Hematopoietic multipotent progenitor cell treated with erythropoietin and hydrocortisone succinate and interleukin-3 and kit ligand, for 6 days (in vitro differentiated cells): ENCODE measurements around the gene COX7A2L.
"Not testable (repeated sequence)": the region's sequence is repeated elsewhere in the genome, so short reads cannot be mapped to it uniquely, and the experiment has no call there.

ENCODE experiments used
- DNase-seq: peaks from one replicate; pipeline ENCODE4 v3.0.0-alpha.2; 2015

The COX7A2L gene

DNA sequence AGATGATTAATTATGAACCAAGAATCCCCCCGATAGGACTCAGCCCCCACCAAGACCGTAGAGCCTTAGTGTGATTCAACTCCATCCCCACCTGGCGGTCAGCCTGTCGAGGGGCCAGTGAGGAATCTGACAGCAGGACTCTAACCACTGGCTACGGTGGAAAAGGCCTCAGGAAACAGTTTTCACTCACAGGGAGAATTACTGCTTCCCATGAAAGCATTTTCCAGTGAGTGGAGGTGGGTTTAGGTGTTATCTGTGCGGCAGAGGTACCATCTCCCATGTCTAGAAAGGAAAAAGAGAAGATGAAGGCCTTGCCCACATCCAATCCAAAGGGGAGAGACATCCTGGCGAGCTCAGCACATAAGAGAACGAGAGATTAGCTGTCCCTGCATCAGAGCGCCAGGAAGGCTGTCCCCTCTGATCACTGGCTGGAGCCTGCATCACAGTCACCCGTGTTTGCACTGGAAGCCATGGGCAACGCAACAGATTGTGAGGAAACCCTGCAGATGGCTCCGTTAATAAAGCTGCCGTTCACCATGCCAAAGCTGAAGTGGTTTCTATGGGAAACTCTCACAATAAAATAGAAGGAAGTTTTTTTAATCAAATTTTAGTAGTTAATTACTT lies 22.3 kb downstream of the COX7A2L start:
- DNase-seq, result no peak

- no peak for DNase-seq
Observed at GRCh38 chr2:42337846-42338566, 23.0 kb downstream of the COX7A2L start.

- DNase-seq, result peak; percentile 30
Observed at GRCh38 chr2:42337356-42337820, 23.6 kb downstream of the COX7A2L start.

DNA sequence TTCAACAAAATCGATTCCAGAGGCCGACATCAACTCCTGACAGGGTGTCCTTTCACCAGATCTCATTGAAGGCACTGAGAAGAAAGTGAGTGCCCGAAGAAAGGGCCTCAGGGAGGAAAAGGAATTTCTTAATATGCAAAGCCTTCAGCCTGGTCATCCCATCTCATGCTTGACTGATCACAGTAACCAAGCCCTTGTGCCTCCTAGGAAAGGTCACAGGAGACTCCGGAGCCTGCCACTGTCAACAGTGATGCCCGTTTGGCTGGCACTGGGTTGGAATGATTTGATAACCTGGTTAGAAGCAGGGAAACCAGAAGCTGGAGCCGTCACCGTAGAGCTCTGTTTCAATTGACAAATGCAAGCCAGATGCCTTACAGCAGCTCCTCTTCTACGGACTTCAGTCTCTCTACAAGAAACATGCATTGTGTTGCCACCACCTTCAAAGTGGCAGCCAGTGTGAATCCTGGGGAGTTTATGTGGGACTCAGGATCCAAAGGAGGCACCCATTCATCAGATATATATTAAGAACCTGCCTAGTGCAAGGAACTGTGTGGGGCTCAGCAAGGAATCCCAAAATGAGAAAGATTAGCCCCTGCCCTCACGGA lies 24.6 kb downstream of the COX7A2L start:
- DNase-seq, result no peak

GRCh38 chr2:42335514-42336104 lies 25.4 kb downstream of the COX7A2L start:
- DNase-seq, result no peak

GRCh38 chr2:42334865-42335264 lies 26.2 kb downstream of the COX7A2L start:
- not testable (repeated sequence) for DNase-seq

- DNase-seq, result no peak
Observed at GRCh38 chr2:42334220-42334619, 26.8 kb downstream of the COX7A2L start.

GRCh38 chr2:42333579-42333978 lies 27.4 kb downstream of the COX7A2L start:
- DNase-seq, result no peak

GRCh38 chr2:42332575-42332974 lies 28.4 kb downstream of the COX7A2L start:
- DNase-seq, result no peak

DNA sequence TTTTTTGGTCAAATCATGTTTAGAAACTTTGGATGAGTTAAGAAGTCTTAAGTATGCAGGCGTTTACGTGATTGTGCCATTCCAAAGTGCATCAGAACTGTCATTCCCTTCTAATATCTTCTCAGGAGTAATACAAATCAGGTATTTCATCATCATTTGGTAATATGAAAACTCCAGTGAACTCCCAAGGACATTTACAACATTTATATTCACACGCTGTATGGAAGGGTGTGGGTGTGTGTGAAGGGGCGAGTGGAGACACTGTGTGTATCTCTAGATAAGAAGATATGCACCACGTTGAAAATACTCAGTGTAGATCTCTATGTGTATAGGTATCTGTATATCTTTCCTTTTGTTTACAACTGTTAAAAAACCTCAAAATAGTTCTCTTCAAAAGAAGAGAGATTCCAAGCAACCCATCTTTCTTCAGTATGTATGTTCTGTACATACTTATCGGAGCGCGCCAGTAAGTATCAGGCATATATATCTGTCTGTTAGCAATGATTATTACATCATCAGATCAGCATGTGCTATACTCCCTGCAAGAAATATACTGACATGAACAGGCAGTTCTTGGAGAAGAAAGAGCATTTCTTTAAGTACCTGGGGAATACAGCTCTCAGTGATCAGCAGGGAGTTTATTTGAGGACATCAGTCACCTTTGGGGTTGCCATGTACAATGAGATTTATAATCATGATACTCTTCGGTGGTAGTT lies 29.3 kb downstream of the COX7A2L start:
- DNase-seq, result peak; percentile 12

- no peak for DNase-seq
Observed at GRCh38 chr2:42329736-42330135, 31.3 kb downstream of the COX7A2L start.

GRCh38 chr2:42328923-42329322 lies 32.1 kb downstream of the COX7A2L start:
- no peak for DNase-seq

DNA sequence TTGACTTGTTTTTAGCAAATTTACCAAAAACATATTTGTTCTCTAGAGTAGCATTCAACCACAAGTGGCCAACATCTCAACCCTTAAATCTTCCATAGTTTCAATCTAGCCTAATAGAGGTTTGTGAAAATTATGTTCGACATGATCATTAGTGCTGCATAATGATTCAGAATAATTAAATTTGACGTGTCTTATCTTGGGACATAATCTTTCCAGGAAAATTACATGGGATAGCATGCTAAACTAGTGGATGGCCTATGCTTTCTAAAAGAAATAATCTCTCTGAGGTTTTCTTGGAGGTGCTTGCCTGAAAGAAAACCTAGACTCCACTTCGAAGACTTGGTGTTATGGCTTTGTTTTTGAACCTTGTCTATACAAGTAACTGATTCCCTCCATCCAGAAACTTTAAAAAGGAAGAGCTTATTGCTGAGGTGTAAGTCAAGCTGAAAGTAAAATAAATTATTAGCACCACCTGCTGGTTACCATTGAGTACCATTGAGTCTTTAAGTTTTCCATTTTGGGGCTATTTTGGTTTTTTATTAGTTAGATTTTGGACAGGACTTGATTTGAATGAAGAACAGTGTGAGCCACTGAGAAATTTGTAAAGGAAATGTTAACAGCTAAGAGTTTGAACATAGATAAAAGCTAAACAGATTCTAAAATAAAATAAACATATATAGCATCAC lies 32.7 kb downstream of the COX7A2L start:
- DNase-seq, result peak; percentile 74

DNA sequence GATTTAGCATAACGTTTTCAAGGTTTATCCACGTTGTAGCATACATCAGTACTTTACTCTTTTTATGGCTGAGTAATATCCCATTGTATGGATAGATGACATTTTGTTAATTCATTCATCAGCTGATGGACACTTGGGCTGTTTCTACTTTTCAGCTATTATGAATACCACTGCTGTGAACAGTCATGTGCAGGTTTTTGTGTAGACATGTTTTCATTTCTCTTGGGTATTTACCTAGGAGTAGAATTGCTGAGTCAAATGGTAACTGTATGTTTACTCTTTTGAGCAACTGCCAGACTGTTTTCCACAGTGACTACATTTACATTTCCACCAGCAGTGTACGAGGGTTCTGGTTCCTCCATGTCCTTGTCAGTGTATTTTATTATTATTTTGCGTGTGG lies 33.9 kb downstream of the COX7A2L start:
- DNase-seq, result no peak

- no peak for DNase-seq
Observed at GRCh38 chr2:42325609-42326008, 35.4 kb downstream of the COX7A2L start.

GRCh38 chr2:42324949-42325348 lies 36.1 kb downstream of the COX7A2L start:
- DNase-seq, result no peak

DNA sequence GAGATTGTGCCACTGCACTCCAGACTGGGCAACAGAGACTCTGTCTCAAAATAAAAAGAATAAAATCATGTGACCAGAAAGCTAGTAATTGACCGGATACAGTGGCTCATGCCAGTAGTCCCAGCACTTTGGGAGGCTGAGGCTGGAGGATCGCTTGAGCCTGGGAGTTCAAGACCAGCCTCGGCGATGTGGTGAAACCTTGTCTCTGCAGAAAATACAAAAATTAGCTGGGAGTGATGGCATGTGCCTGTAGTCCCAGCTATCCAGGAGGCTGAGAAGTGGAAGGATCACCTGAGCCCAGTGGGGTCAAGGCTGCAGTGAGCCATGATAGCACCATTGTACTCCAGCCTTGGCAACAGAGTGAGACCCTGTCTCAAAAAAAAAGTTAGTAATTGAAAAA lies 36.8 kb downstream of the COX7A2L start:
- DNase-seq, result no peak

DNA sequence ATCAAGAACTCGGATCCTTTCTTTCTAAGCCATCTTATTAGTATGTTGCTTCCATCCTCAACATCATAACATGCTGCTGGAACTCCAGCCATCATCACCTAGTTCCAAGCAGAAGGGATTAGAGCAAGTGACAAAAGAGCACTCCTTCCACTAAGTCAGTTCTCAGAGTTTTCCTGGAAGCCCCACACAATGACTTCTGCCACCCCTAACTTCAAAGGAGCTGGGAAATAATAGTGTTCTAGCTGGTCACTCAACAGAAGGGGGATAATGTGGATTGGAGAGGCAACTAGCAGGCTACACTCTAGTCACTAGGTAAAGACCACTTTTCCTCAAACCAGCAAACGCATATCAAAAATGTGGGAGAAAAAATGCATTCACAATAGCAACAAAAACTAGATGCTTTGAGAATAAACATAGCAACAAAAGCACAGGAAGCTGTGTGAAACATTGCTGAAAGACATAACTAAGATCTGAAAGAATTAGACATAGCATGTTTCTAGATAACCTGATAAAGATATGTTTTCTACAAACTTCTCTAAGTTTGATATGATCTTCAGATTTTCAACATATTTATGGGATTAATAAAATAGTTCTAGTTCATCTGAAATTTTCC lies 39.5 kb downstream of the COX7A2L start:
- no peak for DNase-seq

DNA sequence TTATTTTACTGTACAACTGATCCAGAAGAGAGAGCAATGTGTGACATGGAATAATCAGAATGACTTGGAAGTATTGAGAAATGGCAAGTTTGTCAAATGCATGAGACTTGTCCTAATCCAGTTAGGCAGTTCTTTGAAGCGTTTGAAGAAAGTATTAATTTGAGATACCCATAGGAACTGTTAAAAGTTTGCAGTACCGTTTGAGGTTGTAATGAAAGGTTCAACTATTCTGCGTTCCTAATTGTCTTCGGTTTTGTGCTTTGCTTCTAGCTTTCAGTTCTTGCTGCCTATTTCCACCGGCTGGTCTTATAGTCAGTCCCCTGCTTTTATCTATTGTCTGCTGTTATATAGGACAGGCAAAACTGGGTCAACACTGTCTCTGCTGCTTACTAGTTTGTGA lies 41.8 kb downstream of the COX7A2L start:
- DNase-seq, result no peak

DNA sequence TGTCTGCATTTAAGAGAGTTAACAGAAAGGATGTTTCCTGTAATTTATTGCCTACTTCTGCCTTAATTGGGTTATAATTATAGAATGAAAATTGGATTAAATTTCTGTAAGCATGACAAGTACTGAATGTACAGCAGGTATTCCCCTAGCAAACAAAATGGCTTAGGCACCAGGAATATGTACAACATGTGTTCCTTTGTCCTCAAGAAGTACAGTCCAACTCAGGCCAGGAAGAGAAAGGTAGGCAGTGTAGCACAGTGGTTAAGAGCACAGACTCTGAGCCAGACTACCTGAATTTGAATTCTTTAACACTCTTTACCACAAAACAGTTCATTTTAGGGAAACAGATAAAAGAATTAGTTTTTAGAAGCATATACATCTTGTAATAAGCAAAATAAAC lies 43.1 kb downstream of the COX7A2L start:
- DNase-seq, result no peak

- no peak for DNase-seq
Observed at GRCh38 chr2:42317486-42317885, 43.5 kb downstream of the COX7A2L start.

GRCh38 chr2:42316910-42317309 lies 44.1 kb downstream of the COX7A2L start:
- DNase-seq, result no peak
